Esophagus muscularis mucosa (tissue), 4 donors: ENCODE results near the gene KANSL1. TPM values are rescaled to one million over a fixed set of nuclear protein-coding genes. Genes with fewer than 3 reads are reported as not detected.
A peak's percentile ranks its signal among the peaks of the same experiment; 100 is the strongest.

Source experiments
- DNase-seq: peaks from one replicate; pipeline ENCODE4 v3.0.0-alpha.2; 2017; ENCODE audit errors: extremely low spot score
- H3K27ac ChIP-seq, 4 donors: fragments of 200-600 bp; sonication (generic); replicated peaks in 1 of 4; 1 replicate in 3 of 4; 2 replicates in 1 of 4; pipeline ENCODE4 v1.5.1; 2016 to 2019; ENCODE audit warnings: mild to moderate bottlenecking in 1 of 4
- H3K27me3 ChIP-seq, 4 donors: fragments of 200-600 bp; sonication (generic); one replicate each; pipeline versions ENCODE4 v1.5.1 to v1.6.0; 2016 to 2019
- H3K36me3 ChIP-seq, 4 donors: fragments of 200-600 bp; sonication (generic); one replicate each; pipeline ENCODE4 v1.5.1; 2016 to 2019
- H3K4me1 ChIP-seq, 4 donors: fragments of 200-600 bp; sonication (generic); one replicate each; pipeline ENCODE4 v1.5.1; 2016 to 2019
- H3K4me3 ChIP-seq, 4 donors: fragments of 200-600 bp; sonication (generic); 1 replicate in 2 of 4; 2 replicates in 2 of 4; pipeline ENCODE4 v1.5.1; 2016 to 2019; ENCODE audit warnings: mild to moderate bottlenecking in 4 of 4, moderate library complexity in 1 of 4
- H3K9me3 ChIP-seq, 4 donors: fragments of 200-600 bp; sonication (generic); 1 replicate in 3 of 4; 2 replicates in 1 of 4; pipeline ENCODE4 v1.5.1; 2016 to 2019
- EP300 ChIP-seq: sonication (generic); formaldehyde crosslinking; IDR thresholded peaks from one replicate; pipeline ENCODE4 v1.6.1; 2017; ENCODE audit warnings: antibody characterized with exemption
- POLR2A ChIP-seq: fragments of 450-650 bp; IDR thresholded peaks from one replicate; pipeline ENCODE4 v1.6.1; 2017; ENCODE audit warnings: antibody characterized with exemption, moderate library complexity, mild to moderate bottlenecking, low read depth
- POLR2AphosphoS5 ChIP-seq, 2 donors: sonication (generic); formaldehyde crosslinking; IDR thresholded peaks; one replicate each; pipeline ENCODE4 v1.6.1; 2017; ENCODE audit warnings: antibody characterized with exemption in 2 of 2
- WGBS: methylation state at CpG from one replicate; pipeline ENCODE4 v1.1.5; 2018; 5-methylcytosine and 5-hydroxymethylcytosine counted together
- intact Hi-C: fragments of 100-400 bp; cut with DNase I; formaldehyde crosslinking; loops from one replicate; pipeline ENCODE4 v1.15.1; 2023
- total RNA-seq, 4 donors: library from RNA; depleted of rRNA; stranded (reverse); fragments of >200 nt; gene quantifications; one replicate each; pipeline versions ENCODE4 v1.1.0 to v1.2.1, GENCODE V29; 2016
- TF ChIP-seq, protein P1 (sequence below), 3 experiments: fragments of 200-600 bp in 2 of 3; fragments of 450-650 bp in 1 of 3; sonication (generic) in 2 of 3; IDR thresholded peaks; one replicate each; pipeline ENCODE4 v1.5.1; 2017 to 2019; ENCODE audit warnings: antibody characterized with exemption in 3 of 3, mild to moderate bottlenecking in 2 of 3, moderate library complexity in 1 of 3

The KANSL1 gene
- total RNA-seq, 4 donors from 2014 or later, result 55.0 to 124 (median 70.0) TPM

GRCh38 chr17:46125831-46126230 is 67.4 kb downstream of the KANSL1 start:
- no peaks in the 10 kb centered on the region for H3K36me3 ChIP-seq
- no peak overlapping the region for H3K4me3 ChIP-seq
- peaks cover 79 to 97% (median 94%) of the 10 kb centered on the region in 4 donors for H3K4me1 ChIP-seq
- no peak for DNase-seq
- intact Hi-C loops, result no loop called here
- 100% methylated on average over 6 of the region's 6 CpGs for WGBS
- H3K27me3 ChIP-seq, result no peaks in the 10 kb centered on the region
- peak overlapping the region in 1 of 4 donors; percentile 10 for H3K27ac ChIP-seq
- TF ChIP-seq, protein P1, sequence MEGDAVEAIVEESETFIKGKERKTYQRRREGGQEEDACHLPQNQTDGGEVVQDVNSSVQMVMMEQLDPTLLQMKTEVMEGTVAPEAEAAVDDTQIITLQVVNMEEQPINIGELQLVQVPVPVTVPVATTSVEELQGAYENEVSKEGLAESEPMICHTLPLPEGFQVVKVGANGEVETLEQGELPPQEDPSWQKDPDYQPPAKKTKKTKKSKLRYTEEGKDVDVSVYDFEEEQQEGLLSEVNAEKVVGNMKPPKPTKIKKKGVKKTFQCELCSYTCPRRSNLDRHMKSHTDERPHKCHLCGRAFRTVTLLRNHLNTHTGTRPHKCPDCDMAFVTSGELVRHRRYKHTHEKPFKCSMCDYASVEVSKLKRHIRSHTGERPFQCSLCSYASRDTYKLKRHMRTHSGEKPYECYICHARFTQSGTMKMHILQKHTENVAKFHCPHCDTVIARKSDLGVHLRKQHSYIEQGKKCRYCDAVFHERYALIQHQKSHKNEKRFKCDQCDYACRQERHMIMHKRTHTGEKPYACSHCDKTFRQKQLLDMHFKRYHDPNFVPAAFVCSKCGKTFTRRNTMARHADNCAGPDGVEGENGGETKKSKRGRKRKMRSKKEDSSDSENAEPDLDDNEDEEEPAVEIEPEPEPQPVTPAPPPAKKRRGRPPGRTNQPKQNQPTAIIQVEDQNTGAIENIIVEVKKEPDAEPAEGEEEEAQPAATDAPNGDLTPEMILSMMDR (IDR thresholded peaks at IDR 0.05), result no peak
- TF ChIP-seq POLR2A (no peak), POLR2AphosphoS5 (IDR thresholded peaks at IDR 0.05) (no peak), EP300 (no peak)
- H3K9me3 ChIP-seq, result no peaks in the 10 kb centered on the region

- H3K4me1 ChIP-seq, result peaks cover 79 to 97% (median 94%) of the 10 kb centered on the region in 4 donors
- intact Hi-C loops, result no loop called here
- TF ChIP-seq POLR2AphosphoS5 (IDR thresholded peaks at IDR 0.05) (no peak), EP300 (no peak), POLR2A (no peak)
- TF ChIP-seq, protein P1 (IDR thresholded peaks at IDR 0.05), result no peak
- no peak for DNase-seq
- H3K27ac ChIP-seq, result peak overlapping the region in 1 of 4 donors; percentile 10
- H3K27me3 ChIP-seq, result no peaks in the 10 kb centered on the region
- H3K9me3 ChIP-seq, result no peaks in the 10 kb centered on the region
- H3K4me3 ChIP-seq, result no peak overlapping the region
- 78% methylated on average over 7 of the region's 7 CpGs for WGBS
- H3K36me3 ChIP-seq, result no peaks in the 10 kb centered on the region
Observed at GRCh38 chr17:46124695-46125592, 68.3 kb downstream of the KANSL1 start.

- DNase-seq, result no peak
- Histone ChIP-seq H3K9me3 (no peaks in the 10 kb centered on the region), H3K4me1 (peaks cover 72 to 97% (median 93%) of the 10 kb centered on the region in 4 donors), H3K4me3 (no peak overlapping the region), H3K36me3 (no peaks in the 10 kb centered on the region), H3K27ac (no peak overlapping the region), H3K27me3 (no peaks in the 10 kb centered on the region)
- 92% methylated on average over 3 of the region's 3 CpGs for WGBS
- intact Hi-C loops, result no loop called here
- TF ChIP-seq, protein P1 (IDR thresholded peaks at IDR 0.05), result no peak
- TF ChIP-seq EP300, result no peak
- no peak for TF ChIP-seq POLR2A
- TF ChIP-seq POLR2AphosphoS5 (IDR thresholded peaks at IDR 0.05), result no peak
Observed at GRCh38 chr17:46123607-46124006, 69.6 kb downstream of the KANSL1 start.

DNA sequence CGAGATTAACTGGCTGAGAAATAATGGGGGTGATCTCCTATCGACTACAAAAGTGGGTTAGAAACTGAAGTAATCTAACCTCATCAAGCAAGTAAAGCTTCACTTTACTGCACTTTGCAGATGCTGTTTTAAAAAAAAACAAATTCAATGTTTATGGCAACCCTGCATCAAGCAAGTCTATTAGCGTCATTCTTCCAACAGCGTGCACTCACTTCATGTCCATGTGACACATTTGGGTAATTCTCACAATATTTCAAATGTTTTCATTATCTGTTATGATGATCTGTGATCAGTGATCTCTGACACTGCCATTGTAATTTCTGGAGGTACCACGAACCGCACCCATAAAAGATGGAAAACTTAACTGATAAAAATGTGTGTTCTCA is 70.8 kb downstream of the KANSL1 start:
- Histone ChIP-seq H3K36me3 (no peaks in the 10 kb centered on the region), H3K27me3 (no peaks in the 10 kb centered on the region), H3K4me1 (peaks cover 76 to 97% (median 93%) of the 10 kb centered on the region in 4 donors), H3K27ac (no peak overlapping the region), H3K9me3 (no peaks in the 10 kb centered on the region), H3K4me3 (no peak overlapping the region)
- DNase-seq, result no peak
- 84% methylated on average over 6 of the region's 6 CpGs for WGBS
- intact Hi-C loops, result no loop called here
- TF ChIP-seq EP300 (no peak), POLR2AphosphoS5 (IDR thresholded peaks at IDR 0.05) (no peak), POLR2A (no peak)
- TF ChIP-seq, protein P1 (IDR thresholded peaks at IDR 0.05), result no peak
